HG03066 (cell line): Measurements from ENCODE around the gene SLC22A3.
"Not testable (repeated sequence)": the region's sequence is repeated elsewhere in the genome, so short reads cannot be mapped to it uniquely, and the experiment has no call there.

Experiments used
- ATAC-seq: cut with Tn5 transposase; IDR thresholded peaks from one replicate; pipeline ENCODE4 v1.9.1; 2021; ENCODE audit warnings: low read depth; ENCODE audit not compliant: unreplicated experiment

Gene SLC22A3

GRCh38 chr6:160367798-160368547, 19.8 kb downstream of the SLC22A3 start:
- ATAC-seq: no peak

- no peak for ATAC-seq
These were observed 20.5 kb downstream of the SLC22A3 start for GRCh38 chr6:160368670-160369069.

- ATAC-seq: not testable (repeated sequence)
These were observed 25.4 kb downstream of the SLC22A3 start for GRCh38 chr6:160373601-160374000.

DNA sequence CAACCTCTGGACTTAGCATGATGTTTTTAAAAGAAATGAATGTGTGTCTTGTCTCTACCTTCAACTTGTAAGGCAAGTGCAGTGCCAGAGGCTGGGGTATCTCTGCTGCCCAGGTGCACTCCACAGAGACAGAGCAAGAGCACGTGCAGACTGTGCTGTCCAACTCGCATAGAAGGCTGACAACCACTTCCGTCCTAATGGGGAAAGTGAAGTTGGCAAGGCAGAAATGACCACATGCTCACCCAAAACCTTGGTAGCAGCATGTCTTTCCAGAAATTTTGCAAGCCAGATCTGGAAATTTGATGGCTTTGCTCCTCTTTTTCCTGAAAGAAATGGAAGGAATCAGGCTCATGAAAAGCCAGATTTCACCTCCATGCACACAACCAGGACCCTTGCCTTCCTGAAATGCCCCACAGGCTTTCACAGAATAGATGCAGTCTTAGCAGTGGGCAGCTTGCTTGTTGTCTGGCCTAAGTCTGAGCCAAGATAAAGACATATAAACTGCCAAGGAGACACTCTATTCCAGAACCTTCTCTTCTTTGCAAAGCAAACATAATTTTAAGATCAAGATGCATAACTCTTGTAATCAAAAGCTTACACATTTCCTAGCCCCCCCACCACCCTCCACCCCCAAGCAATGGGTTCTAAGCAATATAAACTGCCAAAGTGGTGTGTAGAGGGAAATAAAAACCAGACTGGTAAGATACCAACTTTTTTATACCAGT, 26.8 kb downstream of the SLC22A3 start:
- no peak for ATAC-seq

DNA sequence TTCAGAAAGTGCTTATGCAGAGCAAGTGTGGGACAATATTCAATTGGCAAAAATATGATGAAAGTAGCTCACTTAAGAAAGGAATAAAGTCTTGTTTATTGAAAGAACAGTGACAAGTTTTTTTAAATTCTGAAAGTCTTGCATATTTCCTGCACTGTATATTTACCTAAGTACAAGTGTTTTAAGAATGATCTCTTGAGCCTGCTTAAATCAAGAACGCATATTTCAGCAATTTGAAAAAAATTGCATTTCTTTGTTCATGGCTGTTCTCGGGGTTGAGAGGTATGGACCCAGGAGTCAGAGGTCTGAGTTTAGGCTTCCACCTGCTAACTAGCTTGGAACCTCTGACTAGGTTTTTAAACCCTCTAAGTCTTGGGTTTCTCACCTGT, 27.4 kb downstream of the SLC22A3 start:
- ATAC-seq: no peak

- no peak for ATAC-seq
These were observed 28.3 kb downstream of the SLC22A3 start for GRCh38 chr6:160376445-160376844.

- ATAC-seq: no peak
These were observed 30.0 kb downstream of the SLC22A3 start for GRCh38 chr6:160378218-160378617.

DNA sequence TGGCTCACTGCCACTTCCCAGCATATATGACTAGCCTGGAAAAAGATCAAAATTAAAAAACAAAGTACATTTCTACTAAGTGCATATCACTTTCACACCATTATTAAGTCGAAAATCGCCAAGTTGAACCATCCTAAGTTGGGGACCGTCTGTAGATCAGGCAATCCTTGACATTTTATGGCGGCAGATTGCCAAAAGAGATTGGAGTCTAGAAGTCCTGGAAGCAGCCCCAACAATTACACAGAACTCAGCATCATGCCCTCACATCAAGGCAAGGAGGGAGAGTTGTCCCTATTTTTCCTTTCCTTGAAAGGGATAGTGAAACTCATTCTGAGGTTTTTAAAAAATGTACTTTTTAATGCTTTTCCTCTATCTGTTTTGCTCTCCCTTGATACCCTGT, 30.7 kb downstream of the SLC22A3 start:
- no peak for ATAC-seq

DNA sequence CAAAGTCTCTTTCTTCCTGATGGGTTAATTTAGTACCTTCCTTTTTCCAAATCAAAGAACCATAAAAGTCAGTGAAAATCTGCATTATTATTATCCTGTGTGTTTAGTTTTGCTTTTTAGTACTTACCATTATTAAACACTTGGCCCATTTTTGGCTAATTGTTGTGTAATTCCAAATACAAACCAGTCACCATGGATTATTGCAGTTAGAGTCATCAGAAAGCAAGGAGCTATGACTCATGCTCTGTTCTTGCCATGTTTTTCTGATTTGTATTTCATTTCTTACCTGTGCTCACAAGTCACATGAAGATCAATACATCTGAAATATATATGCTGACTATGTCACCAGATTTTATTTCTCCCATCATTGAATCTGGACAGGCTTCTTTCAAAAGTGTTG, 31.3 kb downstream of the SLC22A3 start:
- ATAC-seq: no peak

GRCh38 chr6:160382946-160383345, 34.8 kb downstream of the SLC22A3 start:
- no peak for ATAC-seq

- no peak for ATAC-seq
These were observed 38.8 kb downstream of the SLC22A3 start for GRCh38 chr6:160386869-160387530.

DNA sequence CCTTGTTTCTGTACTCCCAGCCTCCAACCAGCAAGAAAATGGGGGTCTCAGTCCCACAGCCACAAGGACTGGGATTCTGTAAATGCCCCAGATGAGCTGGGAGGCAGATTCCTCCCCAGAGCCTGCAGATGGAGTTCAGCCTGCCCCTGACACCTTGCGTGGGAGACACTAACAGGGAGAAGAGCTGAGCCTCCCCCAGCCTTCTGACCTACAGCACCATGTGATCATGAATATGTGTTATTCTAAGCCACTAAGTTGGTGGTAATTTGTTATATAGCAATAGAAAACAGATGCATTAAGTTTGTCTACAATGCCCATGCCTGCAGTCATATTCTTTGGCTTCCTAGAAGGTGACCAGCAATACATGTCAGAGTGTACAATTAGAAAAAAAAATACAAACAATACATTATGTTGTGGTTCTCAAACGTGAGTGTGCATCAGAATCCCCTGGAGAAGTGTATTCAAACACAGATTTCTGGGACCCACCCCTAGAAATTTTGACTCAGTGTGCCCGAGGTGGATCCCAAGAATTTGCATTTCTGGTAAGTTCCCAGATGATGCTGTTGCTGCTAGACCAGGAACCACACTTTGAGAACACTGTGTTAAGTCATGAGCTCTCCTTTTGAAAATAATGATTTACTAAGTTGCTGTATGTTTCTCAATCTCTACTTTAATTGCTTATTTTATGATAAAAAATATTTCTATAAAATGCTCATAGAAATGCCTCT, 39.9 kb downstream of the SLC22A3 start:
- no peak for ATAC-seq

DNA sequence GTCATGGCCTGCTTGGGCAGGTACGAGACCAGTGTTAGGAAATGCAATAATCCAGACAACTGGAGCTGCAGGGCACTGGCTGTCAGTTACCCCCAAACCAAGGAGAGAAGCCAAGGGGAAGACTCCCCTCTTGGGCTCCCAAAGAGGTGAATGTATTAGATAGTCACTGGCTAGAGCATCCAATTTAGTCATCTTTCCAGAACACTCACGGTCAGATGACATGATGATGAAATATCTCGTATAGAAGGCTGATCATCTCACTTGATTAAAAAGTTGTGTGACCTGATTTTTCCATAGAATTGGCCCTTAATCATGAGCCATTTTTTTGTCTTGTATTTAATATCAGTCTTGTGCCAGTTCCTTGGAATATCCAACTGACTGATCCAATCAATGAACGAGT, 40.7 kb downstream of the SLC22A3 start:
- no peak for ATAC-seq

DNA sequence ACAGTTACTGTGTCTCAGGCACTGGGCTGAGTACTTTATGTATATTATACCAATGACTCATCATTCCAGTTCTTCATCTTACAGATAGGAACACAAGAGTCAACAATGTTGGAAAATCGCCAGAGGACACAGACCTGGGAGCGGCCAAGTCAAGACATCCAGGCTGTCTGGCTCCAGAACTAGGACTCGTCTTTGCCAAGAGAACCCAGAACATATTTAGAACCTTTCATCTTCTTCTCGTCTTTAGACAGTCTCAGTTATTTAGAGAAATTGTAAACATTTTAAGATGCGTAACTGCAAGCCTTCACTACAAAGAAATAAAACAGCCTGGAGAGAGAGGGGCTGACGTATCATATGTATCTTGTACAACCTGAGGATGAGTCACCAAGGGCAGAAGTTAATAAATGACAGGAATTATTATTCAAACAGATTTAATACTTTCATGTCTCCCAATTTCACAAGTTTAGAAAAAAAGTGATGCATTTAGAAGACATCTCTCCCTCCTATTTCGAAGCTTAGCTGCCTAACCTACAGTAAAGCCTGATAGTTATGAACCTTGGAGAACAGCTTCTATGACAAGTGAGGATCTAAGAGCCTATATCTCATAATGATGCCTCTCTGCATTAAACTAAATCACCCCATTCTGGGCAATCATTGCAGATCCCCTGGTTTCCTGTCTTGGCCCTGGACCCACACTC, 43.4 kb downstream of the SLC22A3 start:
- ATAC-seq: no peak

- ATAC-seq: not testable (repeated sequence)
These were observed 45.3 kb downstream of the SLC22A3 start for GRCh38 chr6:160393442-160393841.

DNA sequence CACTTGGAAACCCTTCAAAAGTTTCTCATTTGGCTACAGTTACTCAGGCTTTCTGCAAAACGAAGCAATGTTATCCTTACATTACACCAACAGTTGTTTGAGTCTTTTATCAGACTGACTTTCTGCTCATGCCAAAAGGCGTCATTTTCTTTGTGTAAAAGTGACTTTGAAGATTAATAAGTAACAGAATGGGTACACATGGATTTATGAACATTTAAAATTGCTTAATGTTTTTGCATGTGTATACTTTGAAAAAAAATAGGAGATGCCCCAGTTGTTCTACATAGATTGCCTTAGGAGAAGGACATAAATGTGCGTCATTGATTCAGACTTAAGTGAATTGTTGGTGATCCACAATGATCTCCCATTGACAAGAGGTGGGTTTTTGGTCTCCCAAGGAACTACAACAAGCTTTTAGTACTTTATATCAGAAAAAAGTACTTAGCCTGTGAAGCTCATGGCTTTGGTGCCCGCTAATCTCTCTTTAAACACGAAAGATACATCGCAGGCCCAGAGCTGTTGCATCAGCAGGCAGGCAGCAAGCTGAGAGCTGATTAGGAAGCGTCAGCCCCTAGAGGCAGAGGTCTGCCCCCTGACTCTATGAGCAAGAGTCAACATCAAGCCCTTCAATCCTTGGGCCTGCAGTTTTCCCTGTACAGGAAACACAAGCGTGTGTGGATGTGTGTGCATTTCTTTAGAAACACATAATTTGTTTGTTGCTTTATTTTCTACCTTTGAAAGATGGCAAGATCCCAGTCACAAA, 45.9 kb downstream of the SLC22A3 start:
- no peak for ATAC-seq

GRCh38 chr6:160394654-160395035, 46.5 kb downstream of the SLC22A3 start:
- no peak for ATAC-seq

DNA sequence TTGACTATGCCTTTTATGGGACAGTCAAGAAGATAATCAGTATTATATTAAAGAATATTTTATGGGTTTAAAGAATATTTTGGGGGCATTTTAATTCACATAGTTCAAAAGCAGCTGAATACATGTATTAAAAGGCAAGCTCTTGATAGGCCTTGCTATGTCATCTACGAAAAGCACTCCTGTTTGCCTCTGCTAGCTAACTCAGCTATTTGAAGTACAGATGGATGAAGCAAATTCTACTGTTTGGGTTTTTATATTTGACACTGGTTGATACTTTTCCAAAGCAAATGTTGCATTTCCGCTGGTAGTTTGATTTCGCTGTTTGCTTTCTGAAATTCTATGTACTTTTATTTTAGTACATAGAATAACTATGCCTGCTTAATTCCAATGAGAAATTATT, 47.0 kb downstream of the SLC22A3 start:
- no peak for ATAC-seq

- no peak for ATAC-seq
These were observed 48.1 kb downstream of the SLC22A3 start for GRCh38 chr6:160396292-160396691.
